SH-SY5Y (cell line): Measurements from ENCODE around the gene MMEL1.

ENCODE experiments used
- GATA2 ChIP-seq: IDR thresholded peaks from 2 replicates; pipeline ENCODE4 v1.6.1; 2011; ENCODE audit warnings: mild to moderate bottlenecking, low read depth, low read length
- GATA3 ChIP-seq: IDR thresholded peaks from 2 replicates; pipeline ENCODE4 v1.6.1; 2011; ENCODE audit warnings: low read depth, mild to moderate bottlenecking, low read length, moderate library complexity

DNA sequence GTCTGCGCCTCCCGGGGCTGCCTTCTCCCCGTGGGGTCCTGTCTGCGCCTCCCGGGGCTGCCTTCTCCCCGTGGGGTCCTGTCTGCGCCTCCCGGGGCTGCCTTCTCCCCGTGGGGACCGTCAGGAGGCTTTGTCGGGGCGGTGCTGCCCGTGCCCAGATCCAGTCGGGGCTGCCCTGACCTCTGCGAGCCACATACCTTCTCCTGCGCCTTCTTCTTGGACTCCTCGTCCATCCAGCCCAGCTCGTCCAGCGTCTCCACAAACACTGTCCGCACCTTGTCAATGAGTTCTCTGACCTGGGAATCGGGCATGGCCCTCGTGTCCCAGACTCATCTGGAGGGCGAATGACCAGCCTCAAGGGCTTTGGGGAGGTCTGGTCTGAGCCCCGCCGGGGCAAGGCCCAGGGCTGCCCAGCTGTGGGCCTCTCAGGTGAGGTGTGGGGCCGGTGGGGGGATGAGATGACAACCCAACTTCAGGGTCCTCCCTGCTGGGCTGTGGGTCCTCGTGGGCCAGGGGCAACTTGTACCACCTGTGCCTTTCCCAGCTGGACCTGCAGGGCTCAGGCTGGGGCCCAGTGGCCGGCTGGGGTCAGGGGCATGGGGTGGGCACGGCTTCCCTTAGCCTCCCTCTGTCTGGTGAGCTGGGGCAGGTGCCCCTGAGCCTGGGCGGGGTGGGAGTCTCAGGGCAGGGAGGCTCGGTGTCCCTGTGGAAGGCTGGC is 36.8 kb downstream of the MMEL1 start:
- TF ChIP-seq GATA2 (no peak), GATA3 (no peak)
